Natural killer cell (primary cell): ENCODE results near the gene ALOXE3. TPM values are rescaled to one million over a fixed set of nuclear protein-coding genes. Genes with fewer than 3 reads are reported as not detected.

ENCODE experiments used
- ATAC-seq, 3 donors: fragments of 150-1000 bp in 2 of 3; fragments of 200-7000 bp in 1 of 3; cut with Tn5 transposase; 1 replicate in 1 of 3; 2 replicates in 2 of 3; pipeline ENCODE4 v1.10.0; 2021; ENCODE audit warnings: mild to moderate bottlenecking in 2 of 3, moderate library complexity in 2 of 3
- DNase-seq, 2 donors: peaks; one replicate each; pipeline versions ENCODE4 v3.0.0 to v3.0.0-alpha.2; 2013 to 2021; ENCODE audit warnings: mixed read lengths in 1 of 2
- H3K27ac ChIP-seq: one replicate; pipeline ENCODE4 v1.5.1; 2013; ENCODE audit warnings: mild to moderate bottlenecking, low read length
- H3K27me3 ChIP-seq: one replicate; pipeline ENCODE4 v1.6.1; 2013; ENCODE audit warnings: low read length; ENCODE audit not compliant: control insufficient read depth, insufficient read depth
- H3K36me3 ChIP-seq: one replicate; pipeline ENCODE4 v1.6.1; 2013; ENCODE audit warnings: low read length; ENCODE audit not compliant: control insufficient read depth, insufficient read depth
- H3K4me1 ChIP-seq: one replicate; pipeline ENCODE4 v1.6.1; 2013; ENCODE audit warnings: low read length; ENCODE audit not compliant: control insufficient read depth, insufficient read depth
- H3K4me3 ChIP-seq: one replicate; pipeline ENCODE4 v1.5.1; 2013; ENCODE audit warnings: low read length
- H3K9me3 ChIP-seq: one replicate; pipeline ENCODE4 v1.6.1; 2013; ENCODE audit warnings: low read length; ENCODE audit not compliant: control insufficient read depth, insufficient read depth
- H3K27ac Mint-ChIP-seq, 2 donors: one replicate each; pipeline ENCODE4 v1.8.0; 2022; ENCODE audit warnings: mild to moderate bottlenecking in 2 of 2, mixed read lengths in 2 of 2, moderate library complexity in 1 of 2
- H3K27me3 Mint-ChIP-seq, 2 donors: one replicate each; pipeline ENCODE4 v1.8.0; 2022; ENCODE audit warnings: low read depth in 2 of 2, mixed read lengths in 2 of 2
- H3K36me3 Mint-ChIP-seq: one replicate; pipeline ENCODE4 v1.8.0; 2022; ENCODE audit warnings: mixed read lengths
- H3K4me1 Mint-ChIP-seq, 2 donors: one replicate each; pipeline ENCODE4 v1.8.0; 2022; ENCODE audit warnings: mixed read lengths in 2 of 2
- H3K4me3 Mint-ChIP-seq: one replicate; pipeline ENCODE4 v1.8.0; 2022; ENCODE audit warnings: mild to moderate bottlenecking, moderate library complexity, mixed read lengths
- H3K9me3 Mint-ChIP-seq, 2 donors: one replicate each; pipeline ENCODE4 v1.8.0; 2022; ENCODE audit warnings: mixed read lengths in 2 of 2
- CTCF ChIP-seq: fragments of 200-600 bp; IDR thresholded peaks from one replicate; pipeline ENCODE4 v1.8.0; 2022; ENCODE audit warnings: antibody characterized with exemption
- WGBS: methylation state at CpG from one replicate; pipeline ENCODE4 v1.1.7; 2013; ENCODE audit warnings: missing lambda C conversion rate; ENCODE audit not compliant: insufficient coverage; 5-methylcytosine and 5-hydroxymethylcytosine counted together
- intact Hi-C: fragments of 100-400 bp; cut with micrococcal nuclease; formaldehyde crosslinking; loops from one replicate; pipeline ENCODE4 v1.14.2; 2022
- total RNA-seq, 4 donors: library from RNA; stranded (reverse); fragments of 120-200 nt in 1 of 4; gene quantifications; one replicate each; pipeline versions ENCODE4 v1.2.3 to v1.2.4, GENCODE V29; 2013 to 2022

ALOXE3 gene
- total RNA-seq, 3 donors from 2014 or later (not counting 1 experiment from before 2014, with no cell fraction given), result not detected

DNA sequence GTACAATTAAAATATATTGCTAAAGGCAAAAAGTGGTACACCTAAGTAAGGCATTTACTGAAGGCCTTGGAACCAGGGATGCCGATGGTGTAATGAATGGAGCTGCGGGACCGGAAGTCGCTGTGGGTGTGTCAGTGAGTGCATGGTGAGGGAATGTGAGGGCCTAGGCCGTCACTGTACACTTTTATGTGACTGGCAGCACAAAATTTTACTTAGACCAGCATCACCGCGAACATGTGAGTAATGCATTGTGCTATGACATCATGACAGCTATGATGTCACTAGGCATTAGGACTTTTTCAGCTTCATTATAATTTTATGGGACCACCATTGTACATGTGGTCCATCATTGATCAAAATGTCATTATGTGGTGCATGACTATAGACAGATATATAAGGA, 64.7 kb downstream of the ALOXE3 start:
- DNase-seq (no peak), ATAC-seq (no peak)
- no peak overlapping the region for H3K27ac ChIP-seq
- no peak for TF ChIP-seq CTCF
- WGBS, result 96% methylated on average over 7 of the region's 7 CpGs
- H3K36me3 Mint-ChIP-seq, result no peaks in the 10 kb centered on the region
- no peaks in the 10 kb centered on the region for H3K9me3 Mint-ChIP-seq
- no peaks in the 10 kb centered on the region for H3K9me3 ChIP-seq
- no peaks in the 10 kb centered on the region for H3K36me3 ChIP-seq
- H3K27me3 ChIP-seq, result no peaks in the 10 kb centered on the region
- peaks cover 30% of the 10 kb centered on the region for H3K4me1 ChIP-seq
- no peak overlapping the region for H3K4me3 Mint-ChIP-seq
- intact Hi-C loops, result no loop called here
- peaks cover 0 to 1% of the 10 kb centered on the region in 2 donors for H3K27me3 Mint-ChIP-seq
- no peak overlapping the region for H3K27ac Mint-ChIP-seq
- H3K4me3 ChIP-seq, result no peak overlapping the region
- peaks cover 23 to 36% of the 10 kb centered on the region in 2 donors for H3K4me1 Mint-ChIP-seq

GRCh38 chr17:8052256-8053252, 65.8 kb downstream of the ALOXE3 start:
- Mint-ChIP-seq H3K9me3 (no peaks in the 10 kb centered on the region), H3K27me3 (no peaks in the 10 kb centered on the region), H3K36me3 (no peaks in the 10 kb centered on the region), H3K27ac (no peak overlapping the region), H3K4me1 (peaks cover 23 to 31% of the 10 kb centered on the region in 2 donors), H3K4me3 (no peak overlapping the region)
- no peaks in the 10 kb centered on the region for H3K36me3 ChIP-seq
- no peak overlapping the region for H3K27ac ChIP-seq
- TF ChIP-seq CTCF, result no peak
- no peaks in the 10 kb centered on the region for H3K27me3 ChIP-seq
- H3K9me3 ChIP-seq, result no peaks in the 10 kb centered on the region
- intact Hi-C loops, result no loop called here
- peaks cover 25% of the 10 kb centered on the region for H3K4me1 ChIP-seq
- H3K4me3 ChIP-seq, result no peak overlapping the region
- WGBS, result 97% methylated on average over 6 of the region's 6 CpGs
- no peak for ATAC-seq
- DNase-seq, result no peak

GRCh38 chr17:8051831-8052230, 66.5 kb downstream of the ALOXE3 start:
- Histone ChIP-seq H3K27me3 (no peaks in the 10 kb centered on the region), H3K4me1 (peaks cover 18% of the 10 kb centered on the region), H3K9me3 (no peaks in the 10 kb centered on the region), H3K36me3 (no peaks in the 10 kb centered on the region), H3K4me3 (no peak overlapping the region), H3K27ac (no peak overlapping the region)
- Mint-ChIP-seq H3K4me1 (peaks cover 17 to 23% of the 10 kb centered on the region in 2 donors), H3K4me3 (no peak overlapping the region), H3K36me3 (no peaks in the 10 kb centered on the region), H3K9me3 (no peaks in the 10 kb centered on the region), H3K27ac (no peak overlapping the region), H3K27me3 (no peaks in the 10 kb centered on the region)
- no peak for TF ChIP-seq CTCF
- WGBS, result 96% methylated on average over 7 of the region's 7 CpGs
- intact Hi-C loops, result no loop called here
- no peak for DNase-seq
- no peak for ATAC-seq
